Left forelimb (tissue), 1 donor: Measurements from ENCODE around the gene SCRT2.

Experiments
- DNase-seq: peaks from one replicate; pipeline ENCODE4 v3.0.0-alpha.2; 2018; ENCODE audit warnings: low spot score

Gene SCRT2

GRCh38 chr20:672963-673602, 2.5 kb downstream of the SCRT2 start:
- DNase-seq: no peak

GRCh38 chr20:671252-672030, 4.2 kb downstream of the SCRT2 start:
- DNase-seq: no peak

DNA sequence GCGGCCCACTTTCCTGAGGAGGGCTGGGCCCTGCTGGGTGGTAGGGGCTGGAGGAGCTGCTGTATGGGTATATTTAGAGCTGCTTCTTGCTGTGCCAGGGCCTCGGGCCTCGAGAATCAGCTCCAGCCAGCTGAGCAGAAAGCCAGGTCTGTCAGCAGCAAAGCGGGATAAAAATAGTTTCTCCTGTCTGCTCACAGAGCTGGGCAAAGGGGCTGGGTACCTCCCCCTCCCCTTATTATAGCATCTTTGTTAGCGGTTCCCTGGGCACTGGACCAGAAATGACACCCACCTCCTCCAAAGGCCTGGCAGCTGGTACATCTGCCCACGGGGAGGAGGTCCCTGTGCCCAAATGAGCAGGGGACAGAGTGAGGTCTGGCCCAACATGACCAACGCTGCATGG, 6.0 kb downstream of the SCRT2 start:
- DNase-seq: no peak

GRCh38 chr20:668638-669037, 7.0 kb downstream of the SCRT2 start:
- no peak for DNase-seq

GRCh38 chr20:668050-668449, 7.6 kb downstream of the SCRT2 start:
- no peak for DNase-seq

GRCh38 chr20:667351-668034, 8.1 kb downstream of the SCRT2 start:
- DNase-seq: no peak

DNA sequence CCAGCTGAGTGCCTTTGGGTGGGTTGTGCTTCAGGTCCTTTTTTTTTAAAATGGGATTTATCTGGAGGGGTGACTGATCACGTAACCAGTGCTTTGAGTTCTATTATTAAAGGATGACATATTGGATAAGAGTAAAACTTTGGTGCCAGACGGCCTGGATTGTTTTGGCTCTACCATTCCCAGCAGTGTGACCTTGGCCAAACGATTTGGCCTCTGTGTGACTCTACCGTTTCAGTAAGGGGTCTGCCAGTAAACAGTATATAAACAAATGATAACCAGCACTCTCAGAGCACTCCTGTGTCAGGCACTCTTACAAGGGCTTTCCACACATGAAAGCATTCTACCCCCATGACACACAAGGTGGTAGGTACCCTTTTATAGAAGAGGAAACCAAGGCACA, 8.7 kb downstream of the SCRT2 start:
- no peak for DNase-seq

- no peak for DNase-seq
These were observed 10.3 kb downstream of the SCRT2 start for GRCh38 chr20:665276-665675.

DNA sequence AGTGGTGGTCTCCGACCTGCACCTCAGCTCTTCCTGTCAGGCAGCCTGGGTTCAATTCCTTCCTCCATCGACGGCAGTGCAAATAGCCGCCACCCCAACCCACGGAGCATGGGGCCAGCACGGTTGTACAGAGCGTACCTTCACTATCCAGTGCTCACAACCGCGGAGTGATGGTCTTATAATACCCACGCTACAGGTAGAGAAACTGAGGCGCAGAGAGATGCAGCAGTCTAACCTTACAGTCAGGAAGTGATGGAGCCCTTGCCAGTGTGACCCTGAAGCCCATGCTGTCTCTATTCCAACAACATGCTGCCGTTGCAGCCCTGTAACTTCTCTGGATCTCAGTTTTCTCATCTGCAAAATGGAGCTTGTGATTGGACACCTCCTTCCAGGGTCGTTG, 11.0 kb downstream of the SCRT2 start:
- DNase-seq: no peak

DNA sequence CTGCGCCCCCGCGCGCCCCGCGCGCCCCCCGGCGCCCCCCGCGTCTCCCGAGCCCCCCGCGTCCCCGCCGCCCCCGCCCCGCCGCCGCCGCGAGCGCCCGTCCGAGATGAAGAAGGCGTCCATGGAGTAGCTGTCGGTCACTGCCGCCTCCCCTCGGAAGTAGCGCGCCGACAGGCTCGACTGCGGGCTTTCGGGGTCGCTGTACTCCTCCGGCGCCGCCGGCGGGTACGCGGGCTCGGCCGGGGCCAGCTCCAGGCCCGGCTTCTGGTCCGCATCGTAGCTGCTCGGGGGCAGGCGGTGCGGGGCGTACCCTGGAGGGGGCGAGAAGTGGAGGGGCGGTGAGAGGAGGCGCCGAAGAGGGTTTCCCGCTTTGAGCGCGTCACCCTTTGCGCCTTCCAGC, 11.5 kb downstream of the SCRT2 start:
- DNase-seq: no peak

DNA sequence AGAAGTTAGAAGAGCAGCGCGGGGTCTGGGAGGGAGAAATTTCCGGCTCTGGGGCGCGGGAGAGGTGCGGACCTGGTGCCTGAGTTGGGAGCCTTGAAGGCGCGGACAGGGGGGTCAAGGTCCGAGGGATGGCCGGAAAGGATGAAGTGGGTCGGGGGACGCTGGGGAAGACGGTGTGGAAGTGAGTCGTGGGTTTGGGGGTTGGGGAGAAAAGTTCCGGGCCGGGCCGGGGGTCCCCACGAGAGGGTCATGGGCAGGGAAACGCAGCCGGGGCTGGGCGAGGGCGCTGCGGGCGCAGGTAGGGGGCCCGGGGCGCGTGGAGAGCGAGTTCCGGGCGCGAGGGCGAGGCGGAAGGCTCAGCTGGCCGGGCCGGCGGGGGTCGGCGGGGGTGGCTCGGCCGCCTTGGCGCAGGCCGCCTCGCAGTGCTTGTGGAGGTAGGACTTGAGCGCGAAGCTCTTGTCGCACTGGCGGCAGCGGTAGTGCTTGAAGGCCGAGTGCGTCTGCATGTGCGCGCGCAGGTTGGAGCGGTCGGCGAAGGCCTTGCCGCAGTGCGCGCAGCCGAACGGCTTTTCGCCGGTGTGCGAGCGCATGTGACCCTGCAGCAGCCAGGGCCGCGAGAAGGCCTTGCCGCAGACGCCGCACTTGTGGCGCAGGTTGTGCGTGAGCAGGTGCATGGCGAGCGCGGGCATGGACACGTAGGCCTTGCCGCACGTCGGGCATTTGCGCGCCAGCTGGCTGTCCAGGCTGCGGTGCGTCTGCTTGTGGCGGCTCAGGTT, 12.1 kb downstream of the SCRT2 start:
- DNase-seq: no peak

- no peak for DNase-seq
These were observed 13.1 kb downstream of the SCRT2 start for GRCh38 chr20:662277-663192.

DNA sequence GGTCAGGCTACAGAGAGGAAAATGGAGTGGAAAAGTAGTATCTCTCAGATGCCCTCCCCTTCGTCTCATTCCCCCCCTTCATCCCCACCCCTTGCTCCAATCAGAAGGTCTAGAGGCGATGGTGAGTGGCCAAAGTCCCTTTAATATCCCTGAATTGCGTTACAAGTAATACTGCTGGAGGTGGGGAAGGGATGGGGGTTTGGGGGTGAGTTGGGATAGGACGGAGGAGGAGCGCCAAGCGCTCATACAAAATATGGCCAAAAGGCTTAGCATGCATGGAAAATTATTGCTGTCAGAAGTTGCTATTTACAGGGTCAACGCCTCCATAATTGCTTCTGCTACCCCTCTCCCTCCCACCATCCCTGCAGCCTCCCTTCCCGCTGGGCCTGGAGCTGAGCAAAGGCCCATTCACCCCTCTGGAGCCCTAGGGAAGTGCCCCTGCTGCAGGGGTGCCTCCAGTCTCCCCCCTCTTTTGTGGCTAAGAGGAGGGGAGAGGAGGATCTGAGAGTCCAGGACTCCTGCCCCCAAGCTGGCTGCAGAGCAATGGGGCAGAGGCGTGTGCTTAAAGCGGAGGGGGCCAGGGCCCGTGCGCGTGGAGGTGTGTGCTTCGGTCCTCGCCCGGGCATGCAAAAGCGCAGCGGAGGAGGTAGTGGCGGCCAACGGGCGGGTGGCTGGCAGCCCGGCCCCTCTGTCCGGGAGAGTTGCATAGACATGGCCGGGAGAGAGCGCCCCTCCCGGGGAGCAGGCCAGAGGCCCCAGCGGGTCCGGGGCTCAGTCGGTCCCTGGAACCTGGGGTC, 13.9 kb downstream of the SCRT2 start:
- no peak for DNase-seq

GRCh38 chr20:658731-659291, 16.8 kb downstream of the SCRT2 start:
- no peak for DNase-seq

- DNase-seq: no peak
These were observed 17.4 kb downstream of the SCRT2 start for GRCh38 chr20:658202-658601.

DNA sequence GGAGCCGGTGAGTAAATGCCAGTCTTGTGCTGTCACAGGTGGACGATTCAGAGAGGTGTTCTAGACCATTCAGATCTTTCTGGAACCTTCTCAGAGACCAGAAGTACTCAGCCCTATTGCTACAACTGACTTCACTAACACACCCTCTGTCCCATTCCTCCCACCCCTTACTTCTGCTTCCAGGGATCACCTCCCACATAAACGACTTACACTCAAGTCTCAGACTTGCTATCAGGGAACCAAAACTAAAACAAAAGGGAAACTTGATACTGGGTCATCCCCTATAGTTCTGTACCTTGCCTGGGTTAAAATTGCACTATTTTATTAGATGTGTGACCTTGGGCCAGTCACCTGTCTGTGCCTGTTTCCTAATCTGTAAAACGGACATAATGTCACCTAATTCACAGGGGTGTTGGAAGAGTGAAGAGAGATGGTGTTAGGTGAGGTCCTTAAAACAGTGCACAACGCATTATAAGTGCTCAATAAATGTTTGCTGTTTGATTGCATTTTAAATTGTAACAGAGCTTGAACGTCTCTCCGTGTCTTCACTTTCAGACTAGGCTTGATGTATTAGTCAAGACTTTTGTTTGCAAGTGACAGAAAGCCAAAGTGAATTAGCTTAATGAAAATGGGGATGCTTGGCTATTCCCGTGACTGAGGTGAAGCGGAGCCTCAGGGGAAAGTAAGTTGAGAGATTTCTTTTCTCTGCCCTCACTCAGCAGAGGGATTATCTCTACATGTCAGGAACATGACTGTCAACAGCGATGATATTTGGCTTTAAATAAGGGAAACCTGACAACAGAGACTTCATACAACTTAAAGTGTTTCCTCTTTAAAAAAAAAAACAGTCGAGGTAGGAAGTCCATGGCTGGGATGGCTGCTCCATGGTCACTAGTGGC, 19.6 kb downstream of the SCRT2 start:
- DNase-seq: no peak

DNA sequence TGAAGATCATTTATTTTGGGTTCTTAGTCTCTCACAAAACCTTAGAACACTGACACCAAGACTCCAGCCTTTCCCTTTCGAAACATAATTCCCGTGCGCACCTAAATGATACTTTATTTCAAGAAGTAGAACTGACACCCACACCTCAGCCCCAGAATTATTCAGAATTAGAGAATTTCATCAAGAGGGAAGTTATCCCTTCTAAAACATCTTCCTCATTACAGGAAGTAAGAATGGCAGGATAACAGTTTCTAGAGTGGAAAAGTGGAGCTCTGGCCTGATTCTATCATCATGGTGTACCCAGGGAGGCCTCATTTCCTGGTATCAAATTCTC, 21.2 kb downstream of the SCRT2 start:
- DNase-seq: no peak

- DNase-seq: no peak
These were observed 21.8 kb downstream of the SCRT2 start for GRCh38 chr20:653590-654416.
